ENCODE measurements around the gene PBX2.
"Not testable (repeated sequence)": the region's sequence is repeated elsewhere in the genome, so short reads cannot be mapped to it uniquely, and the experiment has no call there.

The PBX2 gene

DNA sequence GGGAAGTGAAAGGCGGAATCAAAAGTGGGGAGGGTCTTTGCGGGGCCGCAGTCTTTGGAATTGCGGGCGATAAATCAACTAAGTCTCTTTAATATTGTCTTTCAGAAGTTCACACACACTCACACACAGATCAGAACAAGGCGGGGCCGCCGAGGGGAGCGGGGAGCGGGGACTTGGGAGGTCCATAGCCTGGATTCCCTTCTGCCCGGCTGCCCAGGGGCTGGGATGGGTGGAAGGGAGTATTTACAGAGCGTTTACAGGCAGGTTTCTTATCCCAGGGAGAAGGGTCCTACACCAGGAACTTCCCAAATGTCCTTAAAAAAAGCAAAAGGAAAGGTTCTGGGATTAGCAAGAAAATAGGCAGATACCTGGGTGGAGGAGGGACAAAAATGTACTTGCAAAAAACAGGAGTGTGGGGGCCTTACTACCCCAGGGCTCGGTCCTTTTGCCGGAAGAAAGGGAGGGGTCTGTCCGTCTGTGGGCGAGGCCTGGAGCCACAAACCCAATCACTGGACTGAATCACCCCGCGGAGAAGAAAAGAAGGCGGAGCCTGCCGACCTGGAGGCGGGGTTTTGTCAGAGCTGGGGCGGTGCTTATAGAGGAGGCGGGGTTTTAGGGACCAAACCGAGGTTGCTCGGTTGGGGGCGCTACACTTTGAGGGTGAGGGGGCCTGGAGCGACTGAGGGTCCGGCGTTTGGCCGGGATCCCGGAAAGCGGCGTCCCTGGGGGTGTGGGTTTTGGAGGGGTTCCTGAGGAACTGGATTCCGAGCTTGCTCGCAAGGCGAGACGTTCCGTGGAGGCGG, 41.5 kb downstream of the PBX2 start:
- peak; percentile 27 to 67 (median 47) for DNase-seq

DNA sequence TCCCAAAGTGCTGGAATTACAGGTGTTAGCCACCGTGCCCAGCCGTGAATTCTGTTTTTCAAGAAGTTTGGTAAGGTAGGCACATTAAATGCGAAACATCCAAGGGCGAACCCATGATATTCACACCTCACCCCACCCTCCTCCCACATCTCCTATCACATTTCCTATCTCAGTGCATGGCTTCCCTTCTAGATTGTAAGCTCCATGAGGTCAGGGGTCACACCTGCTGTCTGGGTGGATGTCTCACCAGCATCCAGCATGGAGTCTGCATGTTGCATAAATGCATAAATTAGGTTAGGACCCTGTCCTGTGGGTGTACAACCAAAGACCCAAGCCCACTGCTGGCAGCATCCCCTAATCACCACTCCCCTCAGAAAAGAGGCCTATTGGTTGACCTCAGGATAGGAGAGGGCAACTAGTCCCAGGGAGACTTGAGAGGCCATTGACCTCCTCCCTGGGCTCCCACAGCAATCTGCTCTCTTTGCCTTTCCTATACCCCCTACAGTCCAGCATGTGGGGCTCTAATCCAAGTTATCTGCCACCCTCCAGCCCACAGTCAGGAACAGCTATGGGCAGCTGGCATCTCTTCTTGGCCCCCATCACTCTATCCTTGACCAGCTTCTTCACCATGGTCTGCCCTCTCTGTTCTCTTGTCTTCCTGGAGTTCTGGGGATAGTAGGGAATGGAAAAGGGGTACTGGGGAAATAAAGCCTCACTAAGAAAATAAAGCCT, 42.4 kb downstream of the PBX2 start:
- DNase-seq: no peak

- DNase-seq: no peak
Measured at GRCh38 chr6:32146687-32147086, 43.3 kb downstream of the PBX2 start.

DNA sequence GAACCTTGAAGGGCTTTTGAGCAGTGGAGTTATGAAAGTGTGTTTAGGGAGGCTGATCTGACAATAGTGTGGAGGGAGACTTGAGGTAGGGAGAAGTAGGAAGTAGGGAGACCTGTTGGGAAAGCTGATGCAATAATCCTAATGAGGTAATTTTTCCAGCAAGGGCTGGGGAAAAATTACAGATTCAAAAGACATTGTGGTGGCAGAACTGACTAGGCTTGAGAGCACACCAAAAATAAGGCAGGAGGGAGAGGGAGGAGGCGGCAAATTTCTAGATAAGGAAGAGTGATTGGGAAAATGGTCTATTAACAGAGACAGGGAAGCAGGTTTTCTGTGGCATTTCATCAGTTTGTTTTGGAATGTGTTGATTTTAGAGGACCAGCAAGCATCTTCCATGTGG, 43.7 kb downstream of the PBX2 start:
- DNase-seq: no peak

GRCh38 chr6:32144238-32144637, 45.8 kb downstream of the PBX2 start:
- not testable (repeated sequence) for DNase-seq

- no peak for DNase-seq
Measured at GRCh38 chr6:32140420-32141046, 49.5 kb downstream of the PBX2 start.

DNA sequence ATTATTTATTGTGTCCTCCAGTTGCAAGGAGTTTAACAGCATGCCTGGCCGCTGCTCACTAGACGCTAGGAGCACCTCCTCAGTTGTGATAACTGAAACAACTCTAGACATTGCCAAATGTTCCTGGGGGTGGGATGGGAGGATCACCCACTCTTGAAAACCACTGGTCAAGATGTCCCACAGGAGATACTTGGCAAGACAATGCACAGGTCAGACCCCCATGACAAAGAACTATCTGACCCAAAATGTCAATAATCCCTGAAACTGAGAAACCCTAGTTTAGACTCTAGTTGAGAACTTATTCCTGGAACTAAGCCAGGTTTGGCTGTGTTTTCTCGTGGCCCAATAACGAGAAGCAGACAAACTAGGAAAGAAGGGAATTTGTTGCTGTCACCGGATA, 50.4 kb downstream of the PBX2 start:
- no peak for DNase-seq

GRCh38 chr6:32137454-32137853, 52.5 kb downstream of the PBX2 start:
- DNase-seq: no peak

All from T-helper 1 cell (primary cell).